GM10266 (cell line): ENCODE measurements around the gene ARHGEF37.

Experiments
- DNase-seq: peaks from one replicate; pipeline ENCODE4 v3.0.0; 2012; ENCODE audit errors: extremely low spot score
- TF ChIP-seq, protein P1 (sequence below): IDR thresholded peaks from 2 replicates; pipeline ENCODE4 v1.5.1; 2012; ENCODE audit warnings: mild to moderate bottlenecking, low read depth; ENCODE audit not compliant: control insufficient read depth, insufficient read depth; ENCODE audit errors: missing control alignments

ARHGEF37 gene

DNA sequence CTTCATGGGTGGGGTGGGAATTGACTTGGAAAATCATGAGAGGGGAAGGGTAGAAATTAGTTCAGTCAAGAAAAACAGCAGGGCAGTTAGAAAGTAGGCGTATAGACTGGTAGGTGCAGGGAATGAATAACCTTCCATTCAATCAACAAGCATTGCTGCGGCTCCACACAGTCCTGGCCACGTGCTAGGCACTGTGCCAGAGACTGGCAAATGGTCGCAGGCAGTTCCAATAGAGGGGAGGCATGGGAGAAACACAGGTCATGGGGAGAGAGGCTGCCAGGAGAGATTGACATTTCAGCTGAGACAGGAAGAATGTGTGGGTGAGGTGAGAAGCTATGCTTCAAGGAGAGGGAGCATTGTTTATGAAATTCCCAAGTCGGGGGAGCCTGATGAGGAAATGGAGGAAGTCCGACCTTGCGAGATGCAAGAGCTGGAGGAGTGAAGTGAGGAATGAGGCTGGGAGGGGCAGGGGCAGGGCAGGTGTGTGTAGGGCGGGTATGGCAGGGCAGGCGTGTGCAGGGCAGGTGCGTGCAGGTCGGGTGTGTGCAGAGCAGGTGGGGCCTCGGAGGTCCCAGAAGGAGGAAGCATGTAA, 94.4 kb downstream of the ARHGEF37 start:
- DNase-seq: no peak
- TF ChIP-seq, protein P1, sequence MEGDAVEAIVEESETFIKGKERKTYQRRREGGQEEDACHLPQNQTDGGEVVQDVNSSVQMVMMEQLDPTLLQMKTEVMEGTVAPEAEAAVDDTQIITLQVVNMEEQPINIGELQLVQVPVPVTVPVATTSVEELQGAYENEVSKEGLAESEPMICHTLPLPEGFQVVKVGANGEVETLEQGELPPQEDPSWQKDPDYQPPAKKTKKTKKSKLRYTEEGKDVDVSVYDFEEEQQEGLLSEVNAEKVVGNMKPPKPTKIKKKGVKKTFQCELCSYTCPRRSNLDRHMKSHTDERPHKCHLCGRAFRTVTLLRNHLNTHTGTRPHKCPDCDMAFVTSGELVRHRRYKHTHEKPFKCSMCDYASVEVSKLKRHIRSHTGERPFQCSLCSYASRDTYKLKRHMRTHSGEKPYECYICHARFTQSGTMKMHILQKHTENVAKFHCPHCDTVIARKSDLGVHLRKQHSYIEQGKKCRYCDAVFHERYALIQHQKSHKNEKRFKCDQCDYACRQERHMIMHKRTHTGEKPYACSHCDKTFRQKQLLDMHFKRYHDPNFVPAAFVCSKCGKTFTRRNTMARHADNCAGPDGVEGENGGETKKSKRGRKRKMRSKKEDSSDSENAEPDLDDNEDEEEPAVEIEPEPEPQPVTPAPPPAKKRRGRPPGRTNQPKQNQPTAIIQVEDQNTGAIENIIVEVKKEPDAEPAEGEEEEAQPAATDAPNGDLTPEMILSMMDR: no peak

DNA sequence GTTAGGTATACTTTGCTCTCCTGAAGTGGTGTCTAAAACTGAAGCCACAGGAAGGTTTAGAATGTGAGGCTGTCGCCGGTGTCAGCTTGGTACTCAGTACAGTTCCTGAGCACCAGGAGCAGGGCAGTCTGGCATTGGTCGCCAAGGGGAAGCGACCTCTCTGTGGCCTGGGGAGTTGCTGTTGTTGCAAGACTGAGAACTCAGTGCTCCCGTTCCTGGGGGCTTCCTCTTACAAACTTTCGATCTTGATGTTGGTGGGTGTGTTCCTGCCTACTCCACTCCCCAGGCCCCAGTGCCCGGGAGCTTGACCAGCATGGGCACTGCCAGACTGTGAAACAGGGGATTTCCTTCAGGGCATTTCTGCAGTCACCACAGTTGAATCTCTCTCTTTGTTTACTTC, 96.4 kb downstream of the ARHGEF37 start:
- TF ChIP-seq, protein P1: no peak
- DNase-seq: no peak

DNA sequence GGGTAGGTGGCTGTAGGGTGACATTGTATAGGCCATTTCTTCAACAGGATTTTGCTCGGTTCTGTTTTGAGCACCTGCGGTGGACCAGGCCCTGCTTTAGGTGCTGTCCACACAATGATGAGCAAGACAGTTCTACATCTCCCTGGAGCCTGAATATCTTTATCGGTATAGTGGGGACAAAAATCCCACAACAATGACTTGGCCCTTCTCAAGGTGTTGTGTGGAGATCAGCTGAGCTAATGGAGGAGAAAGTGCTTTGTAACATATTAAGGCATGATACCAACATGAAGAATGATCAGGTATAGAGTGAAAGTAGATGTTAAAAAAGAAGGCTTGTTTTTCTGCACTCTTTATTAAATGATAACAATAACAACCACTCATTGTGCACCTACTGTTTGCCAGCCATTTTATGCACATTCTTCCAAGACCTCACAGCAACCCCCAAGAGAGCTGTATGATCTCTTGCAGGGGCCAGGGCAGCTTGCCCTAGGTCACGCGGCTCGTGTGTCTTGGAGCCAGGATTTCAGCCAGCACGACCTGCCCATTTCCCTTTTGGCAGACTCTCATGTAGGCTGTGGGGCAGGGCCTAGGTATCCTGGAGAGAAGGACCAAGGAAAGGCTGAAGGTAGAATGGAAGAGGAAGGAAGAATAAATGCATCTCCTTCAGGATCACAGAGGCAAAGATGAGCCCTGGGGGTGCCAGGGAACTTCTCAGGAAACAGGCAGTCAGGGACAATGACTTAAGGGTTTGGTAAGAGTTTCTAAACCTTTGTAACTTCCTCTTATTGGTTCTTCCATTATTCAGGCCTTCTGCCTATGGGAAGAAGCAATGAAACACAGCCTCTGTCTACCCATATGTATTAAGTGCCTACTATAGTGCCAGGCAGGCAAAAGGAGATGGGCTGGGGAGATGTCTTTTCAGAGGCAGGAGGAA, 98.8 kb downstream of the ARHGEF37 start:
- peak; percentile 55 for DNase-seq
- TF ChIP-seq, protein P1: no peak

- TF ChIP-seq, protein P1: no peak
- peak; percentile 81 for DNase-seq
Observed at GRCh38 chr5:149680810-149681221, 99.5 kb downstream of the ARHGEF37 start.

DNA sequence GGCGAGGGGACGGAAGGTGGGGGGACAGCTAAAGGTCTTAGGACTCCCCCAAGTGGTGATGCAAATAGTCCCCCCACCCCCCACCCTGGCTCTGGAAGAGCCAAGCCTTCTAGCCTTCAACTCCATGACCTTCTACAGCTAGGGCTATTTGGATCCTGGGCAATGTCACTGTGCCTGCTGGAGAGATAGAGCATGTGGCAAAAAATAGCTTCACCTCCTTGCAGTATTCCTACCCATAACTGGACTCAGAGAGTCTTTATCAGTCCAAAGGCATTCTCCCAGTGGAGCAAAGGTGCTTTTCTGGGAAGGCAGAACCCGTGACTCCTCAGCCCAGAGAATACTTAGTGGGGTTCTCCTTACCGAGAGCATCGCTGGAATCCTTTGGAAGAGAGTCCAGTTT, 100.0 kb downstream of the ARHGEF37 start:
- DNase-seq: no peak
- TF ChIP-seq, protein P1: no peak

DNA sequence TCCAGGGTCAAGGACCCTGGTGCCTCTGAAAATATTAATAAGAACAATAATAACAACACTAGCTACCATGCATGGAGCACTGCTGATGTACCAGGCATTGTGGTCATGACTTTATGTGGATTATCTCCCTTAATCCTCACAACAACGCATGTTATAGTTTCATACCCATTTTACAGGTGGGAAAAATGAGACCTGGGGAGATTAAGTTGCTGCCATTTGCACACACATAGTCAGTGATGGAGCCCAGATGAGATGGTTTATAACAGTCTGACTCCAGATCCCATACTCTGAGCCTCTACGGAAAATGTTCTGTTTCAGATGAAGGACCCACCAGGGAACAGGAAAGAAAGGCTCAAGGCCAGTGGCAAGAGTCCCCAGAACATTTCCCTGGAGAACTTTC, 100.6 kb downstream of the ARHGEF37 start:
- DNase-seq: no peak
- TF ChIP-seq, protein P1: no peak
